RKO (cell line): ENCODE measurements around the gene AHCTF1.
"Not testable (repeated sequence)": the region's sequence is repeated elsewhere in the genome, so short reads cannot be mapped to it uniquely, and the experiment has no call there.

ENCODE experiments used
- DNase-seq: peaks from one replicate; pipeline ENCODE4 v3.0.0-alpha.2; 2016; ENCODE audit warnings: low spot score

Gene AHCTF1

GRCh38 chr1:246916026-246916923, 15.5 kb downstream of the AHCTF1 start:
- DNase-seq: not testable (repeated sequence)

DNA sequence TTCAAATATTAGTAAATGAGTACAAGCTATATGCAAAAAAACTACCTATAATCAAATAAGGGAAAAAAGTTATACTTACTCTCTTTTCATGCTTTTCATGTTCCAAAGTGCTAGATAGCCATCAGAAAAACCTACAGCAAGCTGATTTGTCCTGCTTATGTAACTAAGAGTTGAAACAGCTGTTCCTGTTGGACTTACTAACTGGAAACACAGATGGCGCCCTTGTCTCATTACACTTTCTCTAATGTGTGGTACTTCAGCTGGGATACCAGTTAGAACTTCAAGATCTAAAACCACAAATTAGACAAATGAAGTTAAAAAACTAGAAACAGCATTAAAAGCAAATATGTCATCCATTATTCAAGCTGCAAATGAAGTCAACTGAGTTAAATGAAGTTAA, 24.3 kb downstream of the AHCTF1 start:
- DNase-seq: peak; percentile 62

GRCh38 chr1:246906833-246907232, 24.9 kb downstream of the AHCTF1 start:
- DNase-seq: no peak

DNA sequence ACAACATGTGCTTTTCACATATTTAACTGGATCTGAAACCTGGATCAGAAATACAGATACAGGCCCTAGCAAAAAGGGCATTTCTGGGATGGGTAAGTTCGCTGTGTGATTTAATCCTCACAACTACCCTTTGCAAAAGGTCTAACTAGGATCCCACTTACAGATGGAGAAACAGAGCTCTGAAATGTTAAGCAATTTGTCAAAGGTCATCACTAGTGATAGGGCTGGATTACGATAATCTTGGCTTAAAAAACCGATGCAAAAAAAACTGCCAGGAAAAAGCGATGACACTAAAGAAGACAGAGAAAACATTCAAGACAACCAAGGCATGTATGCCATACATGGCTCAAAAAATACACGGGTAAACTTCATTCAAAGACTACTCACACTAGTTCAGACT, 29.9 kb downstream of the AHCTF1 start:
- DNase-seq: no peak

GRCh38 chr1:246897302-246897701, 34.4 kb downstream of the AHCTF1 start:
- no peak for DNase-seq

DNA sequence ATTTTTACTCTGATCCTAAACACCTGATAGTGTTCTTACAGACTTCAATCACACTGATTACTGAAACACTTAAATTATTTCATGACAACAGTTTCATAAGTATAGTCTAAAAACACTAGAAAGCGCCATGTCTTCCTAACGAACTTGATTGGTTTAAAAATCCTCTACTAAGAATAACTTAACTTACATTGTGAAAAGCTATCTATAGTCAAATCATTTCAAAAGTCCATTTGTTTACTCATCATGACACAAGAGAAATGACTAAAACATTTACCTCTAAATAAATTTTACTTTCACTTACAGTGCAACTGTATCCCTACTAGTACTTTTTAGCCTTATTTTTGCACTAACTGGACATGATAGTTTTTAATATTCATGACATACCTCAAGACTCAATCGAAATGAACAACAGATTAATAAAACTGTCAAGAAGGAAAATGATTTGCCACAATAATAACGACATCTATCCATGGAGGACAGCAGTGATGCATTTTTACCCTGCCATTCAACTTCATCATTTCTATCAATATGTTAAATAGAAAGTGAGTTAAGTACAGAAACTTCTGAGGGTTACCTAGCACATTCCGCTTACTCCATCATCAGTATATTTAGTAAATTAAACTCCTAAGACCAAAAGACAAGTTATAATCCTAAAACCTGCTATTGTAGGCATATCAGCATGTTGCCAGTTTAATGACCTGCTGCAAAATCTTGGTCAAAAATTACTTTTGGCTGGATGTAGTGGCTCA, 38.4 kb downstream of the AHCTF1 start:
- no peak for DNase-seq

DNA sequence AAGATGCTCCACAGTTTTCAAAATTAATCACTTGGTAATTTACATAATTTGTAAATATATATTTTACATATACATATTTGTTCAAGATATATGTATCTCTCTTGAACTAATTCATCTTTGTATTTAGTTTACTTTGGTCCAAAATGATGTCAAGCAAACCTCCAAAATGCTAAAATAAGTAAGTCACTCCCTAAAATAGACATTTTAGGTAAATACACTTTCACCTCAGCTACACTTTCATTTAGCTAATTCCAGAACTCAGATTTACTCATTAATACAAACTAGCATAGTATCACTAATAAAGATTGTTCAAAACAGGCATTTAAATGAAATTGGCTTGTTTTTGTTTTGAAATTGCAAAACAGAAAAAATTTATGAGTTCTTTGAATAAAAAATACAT, 40.6 kb downstream of the AHCTF1 start:
- DNase-seq: no peak

GRCh38 chr1:246888522-246888921, 43.2 kb downstream of the AHCTF1 start:
- no peak for DNase-seq

- DNase-seq: not testable (repeated sequence)
Measured at GRCh38 chr1:246885389-246885788, 46.4 kb downstream of the AHCTF1 start.

GRCh38 chr1:246878551-246878950, 53.2 kb downstream of the AHCTF1 start:
- no peak for DNase-seq

GRCh38 chr1:246876431-246876830, 55.3 kb downstream of the AHCTF1 start:
- DNase-seq: no peak

DNA sequence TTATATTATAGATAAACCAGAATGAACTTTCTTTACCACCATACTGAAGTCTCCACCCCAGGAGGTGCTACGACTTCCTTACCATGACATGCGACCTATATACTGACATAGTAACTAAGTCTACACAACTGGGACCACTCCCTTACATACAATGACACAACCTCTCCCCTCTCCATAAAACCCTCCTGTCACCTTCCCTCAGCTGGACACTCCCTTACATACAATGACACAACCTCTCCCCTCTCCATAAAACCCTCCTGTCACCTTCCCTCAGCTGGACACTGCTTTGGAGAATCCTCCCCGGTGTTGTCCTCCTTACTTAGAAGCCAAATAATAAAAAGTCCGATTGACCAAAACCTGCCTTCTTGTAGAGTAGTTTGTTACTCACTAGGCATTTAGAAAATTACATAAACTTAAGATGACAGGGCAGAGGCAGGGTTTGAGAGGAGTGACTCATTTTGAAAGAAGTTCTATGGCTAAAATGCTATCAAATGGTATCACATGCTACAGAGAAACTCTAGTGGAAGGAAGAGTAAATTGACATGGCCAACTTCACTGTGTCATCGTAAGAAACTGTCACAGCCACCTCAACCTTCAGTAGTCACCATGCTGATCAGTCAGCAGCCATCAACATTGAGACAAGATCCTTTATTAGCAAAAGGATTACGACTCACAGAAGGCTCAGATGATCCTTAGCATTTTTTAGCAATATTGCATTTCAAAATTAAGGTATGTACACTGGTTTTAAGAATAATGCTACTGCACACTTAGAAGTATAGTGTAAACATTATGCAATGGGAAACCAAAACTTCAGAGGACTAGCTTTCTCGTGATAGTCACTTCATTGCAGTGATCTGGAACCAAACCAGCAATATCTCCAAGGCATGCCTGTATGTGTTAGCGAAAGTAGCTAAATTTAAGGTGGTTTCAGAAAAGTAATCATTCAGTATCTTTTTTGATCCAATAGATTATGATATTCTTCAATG, 56.4 kb downstream of the AHCTF1 start:
- DNase-seq: peak; percentile 83

DNA sequence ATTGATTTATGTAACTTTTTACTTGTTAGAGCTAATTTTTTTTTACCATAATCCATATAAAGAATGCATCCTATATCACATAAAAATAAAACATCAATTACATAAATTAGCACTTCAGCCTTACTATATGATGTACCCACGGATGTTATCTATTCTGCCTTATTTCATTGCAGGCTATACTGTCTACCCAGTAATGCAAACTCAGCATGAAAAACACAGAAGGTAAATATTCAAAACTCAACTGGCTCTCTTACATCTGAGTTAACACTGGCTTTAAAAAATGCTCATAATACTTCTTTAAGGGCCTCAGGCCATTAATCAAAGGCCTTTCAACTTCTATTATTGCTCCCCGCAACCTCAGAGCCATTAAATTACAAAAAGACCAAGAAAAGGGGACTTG, 65.8 kb downstream of the AHCTF1 start:
- DNase-seq: no peak

DNA sequence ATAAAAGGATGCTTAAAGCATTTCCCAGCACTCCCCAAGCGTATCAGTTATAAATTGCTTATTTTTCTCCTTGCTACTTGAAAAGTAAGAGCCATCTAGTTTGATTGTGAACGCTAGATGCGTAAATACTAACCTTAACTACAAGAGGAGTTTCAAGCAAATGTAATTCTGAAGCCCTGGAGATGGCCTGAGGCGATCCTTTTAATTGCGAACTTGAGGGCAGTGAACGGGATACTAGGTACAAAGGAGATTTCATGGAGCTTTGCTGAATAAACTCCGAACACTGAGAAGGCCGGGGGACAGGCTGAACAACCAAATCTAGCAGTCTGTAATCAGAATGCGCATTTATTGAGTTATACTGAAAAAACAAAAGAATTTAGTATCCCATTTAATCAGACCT, 68.0 kb downstream of the AHCTF1 start:
- DNase-seq: not testable (repeated sequence)

DNA sequence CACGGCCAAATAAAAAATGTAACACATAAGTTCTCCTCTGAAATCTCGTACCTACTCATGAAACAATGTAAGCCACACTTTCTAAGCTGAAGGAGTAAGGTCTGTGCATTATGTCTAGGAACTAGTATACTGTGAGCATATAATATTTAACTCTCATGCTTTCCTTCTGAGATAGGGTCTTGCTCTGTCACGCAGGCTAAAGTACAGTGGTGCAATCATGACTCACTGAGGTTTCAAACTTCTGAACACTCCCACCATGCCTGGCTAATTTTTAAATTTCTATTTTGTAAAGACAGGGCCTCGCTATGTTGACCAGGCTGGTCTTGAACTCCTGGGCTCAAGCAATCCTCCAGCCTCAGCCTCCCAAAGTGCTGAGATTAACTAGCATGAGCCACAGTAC, 71.3 kb downstream of the AHCTF1 start:
- DNase-seq: no peak

GRCh38 chr1:246856371-246856770, 75.4 kb downstream of the AHCTF1 start:
- DNase-seq: no peak

DNA sequence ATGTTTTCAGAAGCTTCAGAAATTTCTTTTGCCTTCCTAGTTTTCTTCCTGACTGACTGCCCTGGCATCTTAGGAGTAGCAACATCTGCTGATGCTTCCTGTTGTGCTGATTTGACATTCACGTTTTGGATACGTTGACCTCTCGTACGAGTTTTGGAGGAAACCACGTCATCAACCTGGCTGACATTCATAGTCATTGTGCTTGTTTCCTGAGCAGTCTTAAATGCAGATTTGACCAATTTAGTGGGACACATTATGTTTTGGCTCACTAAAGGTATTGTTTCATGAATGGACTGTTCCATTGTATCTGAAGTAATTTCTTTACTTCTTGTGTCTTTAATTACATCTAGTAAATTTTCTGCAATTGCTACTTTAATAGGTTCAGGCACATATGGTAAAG, 81.1 kb downstream of the AHCTF1 start:
- DNase-seq: not testable (repeated sequence)

DNA sequence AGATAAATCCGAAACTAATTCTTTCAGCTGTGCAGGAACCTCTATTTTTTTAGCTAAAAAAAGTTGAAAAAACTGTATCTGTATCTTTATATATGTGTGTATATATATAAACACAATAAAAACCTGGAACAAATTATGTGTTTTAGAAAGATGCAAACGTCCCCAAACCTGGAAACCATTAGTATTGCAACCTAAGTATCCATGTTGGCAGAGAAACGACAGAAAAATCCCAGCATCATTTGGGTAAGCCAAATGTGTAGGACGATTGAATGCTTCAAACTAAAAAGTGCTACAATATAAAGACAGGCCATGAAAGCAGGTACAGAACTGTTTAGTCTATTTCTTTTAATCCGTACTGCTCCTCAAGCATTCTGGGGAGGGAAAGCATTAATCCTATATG, 87.9 kb downstream of the AHCTF1 start:
- DNase-seq: no peak

DNA sequence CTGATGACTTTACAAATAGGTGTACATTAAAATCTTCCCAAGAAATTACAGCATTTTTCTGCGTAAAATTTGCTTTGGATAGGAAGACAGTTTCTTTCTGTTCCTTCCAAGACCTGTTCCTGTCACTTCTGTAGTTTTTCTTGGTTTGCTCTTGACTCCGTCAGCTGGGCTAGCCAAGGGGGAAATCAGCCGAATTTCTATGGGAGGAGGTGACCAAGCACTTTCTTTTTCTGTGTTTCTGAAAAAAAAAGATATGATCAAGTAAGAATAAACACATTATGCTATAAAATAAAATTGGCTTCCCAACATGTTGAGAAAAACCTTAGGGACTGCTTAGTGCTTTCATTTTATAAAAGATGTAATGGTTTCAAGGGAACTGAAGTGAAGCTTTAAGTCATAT, 91.0 kb downstream of the AHCTF1 start:
- not testable (repeated sequence) for DNase-seq

GRCh38 chr1:246838118-246838456, 93.7 kb downstream of the AHCTF1 start:
- no peak for DNase-seq

- DNase-seq: peak; percentile 49
Measured at GRCh38 chr1:246837418-246838117, 94.2 kb downstream of the AHCTF1 start.
